ENCODE results near the gene KCNB1. TPM values are rescaled to one million over a fixed set of nuclear protein-coding genes. Genes with fewer than 3 reads are reported as not detected.

The KCNB1 gene
- total and polyA plus RNA-seq, 11 donors, result 0.72 to 4.9 (median 1.3) TPM

DNA sequence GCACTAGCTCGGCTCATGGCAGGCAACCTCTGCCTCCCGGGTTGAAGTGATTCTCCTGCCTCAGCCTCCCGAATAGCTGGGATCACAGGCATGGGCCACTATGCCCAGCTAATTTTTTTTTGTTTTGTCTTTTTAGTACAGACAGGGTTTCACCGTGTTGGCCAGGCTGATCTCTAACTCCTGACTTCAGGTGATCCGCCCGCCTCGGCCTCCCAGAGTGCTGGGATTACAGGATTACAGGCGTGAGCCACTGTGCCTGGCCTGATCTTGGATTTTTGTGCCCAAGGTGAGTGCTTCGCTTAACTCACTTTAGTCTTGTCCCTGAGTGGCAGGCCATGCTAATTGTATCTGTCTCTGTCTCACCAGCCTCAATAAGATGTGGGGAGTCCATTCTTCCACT lies 78.6 kb downstream of the KCNB1 start:
- Histone ChIP-seq H3K27me3 (peaks cover 0 to 3% (median 0%) of the 10 kb centered on the region in 9 donors), H3K27ac (no peak overlapping the region), H3K4me1 (peaks cover 0 to 35% (median 15%) of the 10 kb centered on the region in 12 donors), H3K9me3 (no peaks in the 10 kb centered on the region), H3K4me3 (no peak overlapping the region), H3K36me3 (no peaks in the 10 kb centered on the region)
- no peak for TF ChIP-seq CTCF (IDR thresholded peaks at IDR 0.05)
- no peak for TF ChIP-seq POLR2A (IDR thresholded peaks at IDR 0.05)
- intact Hi-C loops (cut with DNase I), result no loop called here
- 88 to 94% (median 91%) methylated on average over 9 of the region's 9 CpGs for WGBS, 4 donors
- DNase-seq (no peak), ATAC-seq (no peak)

- Histone ChIP-seq H3K4me1 (peaks cover 0 to 35% (median 15%) of the 10 kb centered on the region in 12 donors), H3K9me3 (no peaks in the 10 kb centered on the region), H3K27ac (peak overlapping the region in 2 of 12 donors; percentile 1 to 87), H3K36me3 (no peaks in the 10 kb centered on the region), H3K27me3 (peaks cover 0 to 3% (median 0%) of the 10 kb centered on the region in 9 donors), H3K4me3 (no peak overlapping the region)
- intact Hi-C loops (cut with DNase I), result no loop called here
- DNase-seq (no peak), ATAC-seq (no peak)
- 89 to 97% (median 94%) methylated on average over 2 of the region's 2 CpGs for WGBS, 4 donors
- TF ChIP-seq CTCF (IDR thresholded peaks at IDR 0.05) (no peak), POLR2A (IDR thresholded peaks at IDR 0.05) (no peak)
These were observed 79.5 kb downstream of the KCNB1 start for GRCh38 chr20:49403012-49403411.

GRCh38 chr20:49400904-49401303 lies 81.6 kb downstream of the KCNB1 start:
- ATAC-seq, result peak; percentile 45 to 77 (median 66)
- 28 to 37% (median 35%) methylated on average over 3 of the region's 3 CpGs for WGBS, 4 donors

DNA sequence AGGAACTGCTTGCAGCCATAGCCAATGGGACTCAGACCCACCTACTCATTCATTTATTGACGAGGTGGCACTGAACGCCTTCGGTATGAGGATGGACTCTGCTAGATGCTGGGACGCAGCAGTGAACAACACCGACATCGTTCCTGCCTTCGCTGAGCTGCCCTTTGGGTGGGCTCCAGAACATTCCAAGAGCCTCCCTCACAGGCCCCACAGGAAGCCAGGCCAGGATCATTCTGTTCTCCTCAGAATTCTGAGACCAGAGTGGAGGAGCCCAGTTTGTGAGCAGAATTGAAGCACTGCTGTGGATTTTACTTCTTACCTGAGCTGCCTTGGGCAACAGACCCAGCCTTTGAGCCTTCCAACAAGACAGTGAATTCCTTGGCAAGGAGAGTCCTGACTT lies 82.1 kb downstream of the KCNB1 start:
- no peaks in the 10 kb centered on the region for H3K9me3 ChIP-seq
- H3K36me3 ChIP-seq, result no peaks in the 10 kb centered on the region
- 36 to 60% (median 54%) methylated on average over 7 of the region's 7 CpGs for WGBS, 4 donors
- peak; percentile 63 to 84 (median 70) for ATAC-seq
- H3K27ac ChIP-seq, result peak overlapping the region; percentile 20 to 87 (median 74)
- DNase-seq, result peak in 4 of 5 donors; percentile 14 to 56 (median 44)
- H3K4me1 ChIP-seq, result peaks cover 0 to 35% (median 15%) of the 10 kb centered on the region in 12 donors
- no peak overlapping the region for H3K4me3 ChIP-seq
- H3K27me3 ChIP-seq, result no peaks in the 10 kb centered on the region
- TF ChIP-seq CTCF (IDR thresholded peaks at IDR 0.05) (no peak), POLR2A (IDR thresholded peaks at IDR 0.05) (peak in 1 of 2 donors; percentile 16)
- intact Hi-C loops (cut with DNase I), result loop anchor here in 1 of 10 donors (2.0 kb wide), 1 partner anchor 26 kb away; no protein-coding TSS in a partner anchor

More at GRCh38 chr20:49400904-49401303, 81.6 kb downstream of the KCNB1 start:
- intact Hi-C loops (cut with DNase I), result loop anchor here in 1 of 10 donors (2.0 kb wide), 1 partner anchor 26 kb away; no protein-coding TSS in a partner anchor
- Histone ChIP-seq H3K27me3 (no peaks in the 10 kb centered on the region), H3K36me3 (no peaks in the 10 kb centered on the region), H3K9me3 (no peaks in the 10 kb centered on the region), H3K27ac (peak overlapping the region; percentile 20 to 87 (median 74)), H3K4me1 (peaks cover 0 to 35% (median 15%) of the 10 kb centered on the region in 12 donors), H3K4me3 (no peak overlapping the region)
- TF ChIP-seq CTCF (IDR thresholded peaks at IDR 0.05), result no peak
- no peak for TF ChIP-seq POLR2A (IDR thresholded peaks at IDR 0.05)
- peak in 2 of 5 donors; percentile 35 to 57 for DNase-seq

Data from heart left ventricle (tissue), 16 donors.